HG03039 (cell line): ENCODE results near the gene KIFC1.

Source experiments
- ATAC-seq: cut with Tn5 transposase; IDR thresholded peaks from one replicate; pipeline ENCODE4 v1.9.1; 2021; ENCODE audit warnings: mild to moderate bottlenecking, moderate library complexity; ENCODE audit not compliant: unreplicated experiment

The KIFC1 gene

DNA sequence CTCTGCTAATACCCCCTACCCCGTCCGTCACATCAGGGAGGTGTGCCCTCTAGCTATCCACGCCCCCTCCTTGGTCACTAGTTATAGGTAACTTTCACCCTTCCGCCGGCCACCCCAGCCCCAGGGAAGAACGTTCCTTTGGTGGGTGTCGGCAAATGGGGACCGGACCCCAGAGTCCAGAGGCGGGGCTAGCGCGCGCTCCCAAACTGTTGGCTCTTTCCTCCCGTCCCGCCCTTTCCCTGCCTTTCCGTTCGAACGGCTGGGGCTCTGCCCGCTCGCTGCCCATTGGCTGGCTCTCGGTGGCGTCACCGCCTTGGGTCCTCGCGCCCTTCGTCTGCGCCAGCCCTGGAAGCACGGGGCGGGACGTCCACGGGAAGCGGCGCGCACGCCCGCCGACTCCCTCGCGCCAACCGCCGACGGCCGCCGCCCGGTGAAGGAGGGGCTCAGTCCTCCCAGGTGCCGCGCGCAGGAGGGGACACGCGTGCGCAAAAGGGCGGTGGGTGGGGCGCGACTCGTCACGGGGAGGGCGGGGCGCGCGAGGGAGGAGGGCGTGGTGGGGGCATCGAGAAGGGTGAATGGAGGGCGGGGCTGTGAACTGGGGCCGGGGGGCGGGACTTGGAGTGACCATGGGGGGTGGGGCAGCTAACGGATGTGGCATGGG is 18.6 kb downstream of the KIFC1 start:
- ATAC-seq = peak; percentile 71

DNA sequence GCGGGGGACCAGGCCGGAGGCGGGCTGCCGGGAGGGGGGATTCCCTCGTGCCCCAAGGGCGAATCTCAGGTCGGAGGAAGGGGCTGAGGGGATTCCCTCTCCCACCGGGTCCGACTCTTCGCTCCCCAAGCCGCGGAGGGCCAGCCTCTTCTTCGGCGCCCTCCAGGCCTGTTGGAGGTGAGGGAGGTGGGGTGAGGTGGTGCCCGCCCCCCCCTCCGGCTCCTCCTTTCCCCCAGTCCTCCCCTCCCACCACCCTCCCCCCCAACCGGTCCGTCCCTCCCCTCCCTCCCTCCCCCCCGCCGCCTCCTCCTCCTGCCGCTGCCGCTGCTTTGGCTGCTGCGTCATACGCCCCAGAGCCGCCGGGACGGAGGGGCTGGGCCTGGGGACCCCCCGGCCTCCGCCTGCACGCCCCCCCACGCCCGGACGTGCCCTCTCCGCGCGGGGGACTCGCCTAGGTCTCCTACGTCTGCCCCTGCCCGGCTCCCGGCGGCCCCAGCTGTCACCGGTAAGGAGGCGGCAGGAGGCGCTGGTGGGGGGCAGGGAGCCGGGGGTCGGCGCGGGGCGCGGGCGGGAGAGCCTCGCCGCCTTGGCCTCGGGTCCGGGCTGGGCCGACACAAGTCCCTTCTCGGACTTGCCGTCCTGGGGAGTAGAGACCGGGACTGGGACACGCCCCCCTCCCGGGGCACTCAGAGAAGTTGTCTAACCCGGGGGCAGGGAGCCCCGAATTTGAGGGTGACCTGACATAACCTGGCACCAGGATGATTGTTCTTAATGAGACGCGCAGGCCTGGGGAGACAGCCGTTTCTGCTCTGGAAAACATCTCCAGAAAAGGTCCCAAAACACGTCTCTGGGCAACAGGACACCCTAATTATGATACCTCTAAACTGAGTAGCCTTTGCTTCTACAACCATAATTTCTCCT is 19.3 kb downstream of the KIFC1 start, which contains the start of gene PHF1:
Gene PHF1, plus strand, starts transcription at position 304 of the 921 bp plus-strand sequence. CDS start 1,250 bp downstream, outside the sequence.
- peak; percentile 31 for ATAC-seq

DNA sequence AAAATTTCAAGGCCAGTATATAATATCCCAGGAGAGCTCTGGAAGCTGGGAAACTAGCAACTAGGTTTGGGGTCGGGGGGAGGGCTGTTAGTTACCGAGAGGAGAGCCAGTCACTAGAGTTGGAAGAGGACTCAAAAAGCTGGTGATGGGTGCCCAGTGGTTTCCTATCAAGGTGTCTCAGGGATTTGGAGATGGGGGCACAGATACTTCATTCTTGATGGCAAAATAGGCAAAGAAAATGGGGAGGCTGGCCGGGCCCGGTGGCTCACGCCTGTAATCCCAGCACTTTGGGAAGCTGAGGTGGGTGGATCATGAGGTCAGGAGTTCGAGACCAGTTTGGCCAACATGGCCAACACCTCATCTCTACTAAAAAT is 20.0 kb downstream of the KIFC1 start:
- no peak for ATAC-seq

DNA sequence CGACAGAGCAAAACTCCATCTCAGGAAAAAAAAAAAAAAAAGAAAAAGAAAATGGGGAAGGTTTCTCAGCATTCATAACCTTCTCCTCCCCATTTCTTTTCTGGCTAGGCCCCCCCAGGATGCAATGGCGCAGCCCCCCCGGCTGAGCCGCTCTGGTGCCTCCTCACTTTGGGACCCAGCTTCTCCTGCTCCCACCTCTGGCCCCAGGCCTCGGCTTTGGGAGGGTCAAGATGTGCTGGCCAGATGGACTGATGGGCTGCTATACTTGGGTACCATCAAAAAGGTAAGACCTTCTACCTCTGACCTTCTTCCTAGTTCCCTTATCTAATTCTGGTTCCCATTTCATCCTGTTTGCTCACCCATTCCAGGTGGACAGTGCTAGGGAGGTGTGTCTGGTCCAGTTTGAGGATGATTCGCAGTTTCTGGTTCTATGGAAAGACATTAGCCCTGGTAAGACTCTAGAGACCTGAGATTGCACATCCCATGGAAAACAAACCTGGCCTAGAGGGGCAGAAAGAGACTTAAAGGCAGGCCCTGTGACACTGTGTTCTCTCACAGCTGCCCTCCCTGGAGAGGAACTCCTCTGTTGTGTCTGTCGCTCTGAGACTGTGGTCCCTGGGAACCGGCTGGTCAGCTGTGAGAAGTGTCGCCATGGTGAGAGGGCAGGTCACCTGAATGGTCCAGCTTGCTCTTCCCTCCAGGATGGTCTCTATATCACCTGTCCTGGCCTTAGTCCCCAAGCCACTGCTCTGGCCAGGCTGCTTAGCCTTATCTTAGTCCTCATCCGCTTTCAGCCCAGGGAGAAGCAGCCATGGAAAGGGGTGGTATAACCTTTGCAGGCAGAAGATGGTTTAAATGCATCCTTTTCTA is 20.8 kb downstream of the KIFC1 start:
- ATAC-seq = no peak

DNA sequence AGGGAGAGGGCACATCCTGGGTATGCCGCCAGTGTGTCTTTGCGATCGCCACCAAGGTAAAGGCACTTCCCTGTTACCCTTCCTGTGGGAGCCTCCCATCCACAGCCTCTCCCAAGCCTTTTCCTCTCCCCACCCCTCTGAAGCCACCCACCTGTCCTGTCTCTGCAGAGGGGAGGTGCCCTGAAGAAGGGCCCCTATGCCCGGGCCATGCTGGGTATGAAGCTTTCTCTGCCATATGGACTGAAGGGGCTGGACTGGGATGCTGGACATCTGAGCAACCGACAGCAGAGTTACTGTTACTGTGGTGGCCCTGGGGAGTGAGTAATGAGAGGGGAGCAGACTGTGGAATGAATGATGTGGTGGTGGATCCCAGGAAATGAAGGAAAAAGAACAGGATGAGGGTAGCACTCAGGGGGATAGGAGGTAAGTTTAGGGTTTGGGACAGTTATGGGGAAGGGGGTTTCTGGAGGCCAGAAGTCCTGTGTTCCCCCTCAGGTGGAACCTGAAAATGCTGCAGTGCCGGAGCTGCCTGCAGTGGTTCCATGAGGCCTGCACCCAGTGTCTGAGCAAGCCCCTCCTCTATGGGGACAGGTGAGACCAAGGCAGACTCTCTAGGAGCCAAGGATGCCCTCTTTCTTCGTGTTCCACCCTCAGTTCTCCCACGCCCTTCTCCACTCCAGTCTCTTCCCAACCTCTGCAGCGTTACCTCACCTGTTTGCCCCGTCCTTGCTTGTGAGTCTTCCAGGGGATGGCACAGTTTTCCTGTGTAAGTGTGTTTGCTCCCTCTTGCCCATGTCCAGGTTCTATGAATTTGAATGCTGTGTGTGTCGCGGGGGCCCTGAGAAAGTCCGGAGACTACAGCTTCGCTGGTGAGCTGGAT is 21.9 kb downstream of the KIFC1 start:
- ATAC-seq = no peak

DNA sequence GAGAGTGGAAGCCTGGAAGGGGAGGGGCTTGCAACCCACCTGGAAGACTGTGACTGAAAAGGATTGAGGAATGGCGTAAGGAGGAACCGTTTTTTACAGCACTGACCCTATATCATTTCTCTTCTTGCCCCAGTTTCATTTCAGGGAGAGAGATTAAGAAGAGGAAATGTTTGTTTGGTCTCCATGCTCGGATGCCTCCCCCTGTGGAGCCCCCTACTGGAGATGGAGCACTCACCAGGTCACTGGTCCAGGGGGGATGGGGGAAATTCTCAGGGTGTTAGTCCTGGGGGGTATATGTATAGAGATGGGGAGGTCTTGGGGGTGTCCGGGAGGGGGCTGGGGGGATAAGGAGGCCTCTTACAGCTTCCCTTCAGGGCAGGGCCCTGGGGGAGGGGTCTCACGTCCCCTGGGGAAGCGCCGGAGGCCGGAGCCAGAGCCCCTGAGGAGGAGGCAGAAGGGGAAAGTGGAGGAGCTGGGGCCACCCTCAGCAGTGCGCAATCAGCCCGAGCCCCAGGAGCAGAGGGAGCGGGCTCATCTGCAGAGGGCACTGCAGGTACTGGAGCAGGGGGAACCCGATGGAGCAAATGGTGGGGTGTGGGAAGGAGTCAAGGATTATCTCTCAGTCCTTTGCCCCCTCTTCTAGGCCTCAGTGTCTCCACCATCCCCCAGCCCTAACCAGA is 23.1 kb downstream of the KIFC1 start:
- no peak for ATAC-seq

DNA sequence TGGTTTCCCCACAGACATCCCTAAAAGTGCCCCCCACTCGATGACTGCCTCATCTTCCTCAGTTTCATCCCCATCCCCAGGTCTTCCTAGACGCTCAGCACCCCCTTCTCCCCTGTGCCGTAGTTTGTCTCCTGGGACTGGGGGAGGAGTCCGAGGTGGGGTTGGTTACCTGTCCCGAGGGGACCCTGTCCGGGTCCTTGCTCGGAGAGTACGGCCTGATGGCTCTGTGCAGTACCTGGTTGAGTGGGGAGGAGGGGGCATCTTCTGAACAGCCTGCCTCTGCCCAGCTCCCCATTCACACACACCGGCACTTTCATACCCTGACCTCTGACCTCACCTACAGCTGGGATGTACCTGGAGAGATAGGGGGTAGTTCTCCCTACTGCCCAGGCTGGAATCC is 24.2 kb downstream of the KIFC1 start:
- no peak for ATAC-seq

DNA sequence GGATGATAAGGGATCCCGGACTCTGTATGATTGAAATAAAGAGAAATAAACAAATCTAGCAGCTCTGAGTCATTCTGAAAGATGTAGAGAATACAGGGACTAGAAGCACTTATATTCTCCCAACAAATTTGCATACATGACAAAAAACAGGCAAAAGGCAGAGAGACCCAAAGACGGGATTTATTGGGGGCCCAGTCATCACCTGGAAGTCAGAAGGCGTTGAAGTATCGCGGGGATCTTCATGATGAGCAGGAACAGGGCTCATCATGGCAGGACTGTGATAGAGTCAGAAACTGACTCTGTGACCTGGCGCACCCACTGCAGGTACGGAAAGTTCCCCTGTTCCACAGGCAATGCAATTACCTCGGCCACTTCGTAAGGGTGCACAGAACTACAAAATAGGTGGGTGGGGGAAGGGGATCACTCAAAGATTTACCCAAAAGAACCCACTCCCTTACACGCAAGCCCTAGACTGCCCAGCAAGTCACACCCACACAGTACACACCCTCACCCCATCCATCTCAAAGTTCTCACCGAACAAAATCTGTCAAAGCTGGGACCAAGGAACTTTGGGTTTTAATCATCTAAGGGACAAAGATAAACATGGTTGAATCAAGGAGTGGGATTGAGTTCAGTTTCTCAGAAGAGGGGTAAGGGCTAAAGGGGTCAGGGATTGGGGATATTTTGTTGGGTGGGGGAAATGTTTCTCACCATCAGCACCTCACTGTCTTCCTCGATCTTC is 24.9 kb downstream of the KIFC1 start:
- ATAC-seq = no peak

DNA sequence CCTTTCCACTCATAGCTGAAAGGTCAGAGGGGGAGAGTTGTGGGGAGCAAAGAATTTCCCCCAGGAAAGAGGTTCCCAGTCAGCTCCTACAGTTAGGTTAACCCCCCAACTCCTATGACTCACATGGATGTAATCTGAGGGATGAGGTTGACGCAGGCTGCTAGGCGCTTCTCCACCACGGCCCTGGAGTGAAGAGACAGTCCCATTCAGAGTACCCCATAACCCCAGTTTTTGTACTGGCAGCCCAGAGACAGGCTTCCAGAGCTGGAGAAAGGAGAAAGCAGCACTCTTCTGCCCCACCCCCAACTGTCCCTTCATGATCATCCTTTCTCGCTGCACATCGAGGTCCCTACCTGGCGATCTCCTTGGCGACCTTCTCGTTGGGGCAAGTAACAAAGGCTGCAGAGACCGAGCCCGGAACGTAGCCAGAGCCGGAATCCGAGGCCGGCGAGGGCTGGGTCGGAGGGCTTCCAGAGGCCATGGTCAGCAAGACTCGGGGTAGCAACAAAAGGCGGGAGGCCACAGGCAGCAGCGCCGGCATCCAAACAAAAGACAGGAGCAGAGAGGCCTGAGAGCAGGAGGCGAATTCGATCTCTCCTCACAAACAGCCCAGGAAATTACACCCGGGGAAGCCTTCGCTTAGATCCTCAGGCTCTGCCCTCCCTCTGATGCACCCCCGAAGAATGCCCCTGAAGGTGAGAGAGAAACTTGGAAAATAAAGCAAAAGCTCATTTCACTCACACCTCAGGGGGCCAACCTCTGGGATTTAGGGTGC is 25.7 kb downstream of the KIFC1 start:
- ATAC-seq = no peak

DNA sequence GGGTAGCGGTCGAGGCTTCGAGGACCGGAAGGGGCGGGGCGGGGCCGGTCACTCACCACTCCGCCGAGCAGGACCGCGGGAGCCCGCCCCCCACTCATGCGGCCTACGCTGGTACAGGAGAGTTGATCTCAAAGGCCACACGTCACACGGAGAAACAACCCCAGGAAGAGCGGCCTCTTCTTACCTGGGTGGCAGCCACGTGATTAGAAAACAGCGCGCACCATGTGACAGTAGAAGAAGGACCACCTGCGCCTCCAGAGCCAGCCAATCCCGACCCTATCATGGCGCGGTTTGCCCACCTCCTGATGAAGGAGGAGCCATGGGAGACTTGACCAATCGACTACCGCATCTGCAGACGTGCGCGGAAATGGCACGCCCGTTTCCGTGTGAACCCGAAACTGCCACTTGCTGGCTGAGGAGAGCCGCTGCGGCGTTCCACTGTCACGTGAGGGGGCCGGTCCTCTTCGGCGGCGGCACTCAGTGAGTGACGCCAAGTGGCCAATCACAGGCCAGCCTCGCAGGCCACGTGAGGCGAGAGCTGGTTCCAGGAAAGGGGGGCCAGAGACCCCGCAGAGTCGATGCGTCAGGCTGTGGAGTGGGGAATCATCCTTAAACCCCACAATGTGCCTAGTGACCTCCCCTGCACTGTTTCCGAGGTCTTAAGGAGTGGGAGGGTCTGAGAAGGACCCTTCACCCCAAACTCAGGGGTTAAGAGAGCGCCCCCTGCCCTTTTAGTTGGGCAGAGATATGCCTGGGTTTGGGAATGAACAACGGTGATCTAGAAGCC is 26.5 kb downstream of the KIFC1 start, which contains the start of gene CUTA:
Gene CUTA, minus strand, starts transcription at position 205 of the 787 bp plus-strand sequence. Its CDS starts 107 bp downstream, at position 98.
- ATAC-seq = peak; percentile 78

DNA sequence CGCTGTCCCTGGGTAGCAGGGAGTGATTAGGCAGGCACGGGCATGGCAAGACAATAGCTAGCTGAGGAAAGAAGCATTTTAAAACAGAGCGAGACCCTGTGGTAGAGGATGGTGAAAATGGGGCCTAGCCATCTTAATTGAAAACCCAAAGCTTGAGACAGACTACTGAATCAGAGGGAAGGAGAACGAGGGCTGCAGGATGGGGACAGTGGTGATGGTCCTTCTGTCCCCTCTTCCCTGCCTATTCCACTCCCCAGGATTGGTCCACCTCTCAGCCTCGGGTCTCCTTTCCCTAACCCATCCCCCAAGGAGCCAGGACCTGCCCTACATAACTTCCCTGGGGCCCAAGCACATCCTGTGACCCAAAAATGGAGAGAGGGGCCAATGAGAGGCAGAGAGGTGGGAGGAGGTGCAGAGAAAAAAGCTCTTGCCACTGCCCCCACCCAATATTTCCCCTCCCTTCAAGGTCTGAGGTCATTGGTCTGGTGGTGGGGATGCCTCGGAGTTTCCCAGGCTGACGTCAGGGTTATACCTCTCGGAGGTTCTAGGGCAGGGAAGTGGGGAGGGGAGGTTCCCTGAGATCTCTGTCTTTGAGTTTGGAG is 27.2 kb downstream of the KIFC1 start:
- ATAC-seq = no peak

DNA sequence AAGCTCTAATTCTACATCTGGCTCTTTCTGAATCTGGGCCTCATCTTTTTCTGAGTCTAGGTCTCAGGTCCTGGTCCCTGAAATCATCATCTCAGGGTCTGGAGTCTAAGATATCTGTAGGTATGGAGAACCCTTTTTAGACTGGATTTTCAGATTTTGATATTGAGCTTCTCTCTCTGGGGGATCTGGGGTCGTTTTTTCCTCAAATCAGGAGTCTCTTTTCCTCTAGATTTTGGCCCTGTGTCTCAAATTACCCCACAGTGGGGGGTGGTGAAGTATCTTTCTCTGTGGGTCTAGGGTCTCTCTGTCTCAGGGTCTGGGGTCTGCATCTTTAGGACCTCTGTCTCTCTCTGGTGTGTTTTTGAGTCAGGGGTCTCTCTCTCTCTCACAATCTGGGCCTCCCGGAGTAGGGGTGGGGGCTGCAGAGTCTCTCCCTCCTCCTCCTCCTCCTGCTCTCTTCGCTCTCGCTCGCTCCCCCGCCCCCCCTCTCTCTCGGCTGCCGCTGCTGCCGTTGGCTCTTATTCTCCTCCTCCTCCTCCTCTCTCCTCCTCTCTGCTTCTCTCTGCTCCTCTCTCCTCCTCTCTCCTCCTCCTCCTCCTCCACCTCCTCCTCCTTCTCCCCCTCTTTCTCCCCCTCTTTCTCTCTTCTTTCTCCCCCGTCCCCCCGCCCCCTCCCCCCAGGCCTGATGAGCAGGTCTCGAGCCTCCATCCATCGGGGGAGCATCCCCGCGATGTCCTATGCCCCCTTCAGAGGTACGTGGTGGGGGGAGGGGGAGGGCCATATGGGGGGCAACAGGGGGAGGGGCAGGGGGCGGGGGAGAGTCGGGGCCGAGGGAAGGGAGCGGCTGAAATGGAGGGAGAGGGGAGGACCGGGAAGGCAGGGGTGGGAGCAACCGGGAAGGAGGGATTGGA is 28.2 kb downstream of the KIFC1 start, which contains the start of gene SYNGAP1:
Gene SYNGAP1, plus strand, starts transcription at position 486 of the 911 bp plus-strand sequence. Its CDS starts 200 bp downstream, at position 686.
- no peak for ATAC-seq

DNA sequence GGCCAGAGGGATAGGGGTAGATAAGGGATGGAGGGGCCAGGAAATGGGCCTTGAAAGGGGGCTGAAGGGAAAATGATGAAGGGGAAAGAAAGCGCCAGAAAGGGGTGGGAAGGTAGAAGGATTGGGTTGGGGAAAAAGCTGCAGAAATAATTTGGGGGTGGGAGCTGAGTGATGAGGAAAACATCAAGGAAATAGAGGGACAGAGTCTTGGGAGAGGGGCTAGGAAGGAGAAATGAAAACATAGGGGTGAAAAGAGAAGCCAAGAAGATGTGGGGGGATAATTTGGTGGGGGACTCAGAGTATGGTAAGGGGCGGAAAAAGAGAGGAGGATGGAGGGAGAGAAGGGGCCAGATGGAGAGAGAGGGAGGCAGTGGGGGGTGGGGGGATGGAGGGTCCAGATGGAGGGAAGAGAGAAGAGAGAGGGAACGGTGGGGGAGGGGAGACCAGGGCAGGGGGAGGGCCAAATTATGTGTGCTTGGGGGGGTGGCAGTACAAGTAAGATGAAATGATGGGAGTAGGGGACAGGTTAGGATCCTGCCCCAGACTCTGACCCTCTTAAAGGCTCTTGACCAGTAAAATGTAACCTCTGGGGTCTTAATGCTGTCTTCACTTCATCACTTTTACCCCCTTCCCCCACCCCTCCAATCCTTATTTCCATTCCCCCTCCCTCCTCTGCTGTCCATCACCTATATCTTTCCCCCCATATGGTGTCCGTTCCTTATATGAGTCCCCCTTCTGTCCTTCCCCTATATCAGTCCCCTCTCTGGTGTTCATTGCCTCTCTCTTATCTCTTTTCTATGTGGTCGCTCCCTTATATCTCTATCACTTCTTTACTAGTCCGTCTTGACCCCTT is 29.1 kb downstream of the KIFC1 start:
- no peak for ATAC-seq

DNA sequence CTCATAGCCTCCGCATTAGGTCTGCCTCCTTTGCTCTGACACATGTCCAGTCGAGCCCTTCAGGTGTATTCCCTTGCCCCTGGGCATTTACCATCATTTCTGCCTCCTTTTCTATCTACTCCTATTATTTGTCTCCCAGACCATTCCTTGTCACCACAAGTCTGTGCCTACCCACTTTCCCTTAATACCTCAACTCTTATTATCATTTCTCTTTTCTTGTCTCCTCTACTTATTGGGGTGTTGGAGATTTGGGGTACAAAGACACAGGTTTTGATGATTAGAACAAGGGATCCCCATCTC is 29.7 kb downstream of the KIFC1 start:
- no peak for ATAC-seq

DNA sequence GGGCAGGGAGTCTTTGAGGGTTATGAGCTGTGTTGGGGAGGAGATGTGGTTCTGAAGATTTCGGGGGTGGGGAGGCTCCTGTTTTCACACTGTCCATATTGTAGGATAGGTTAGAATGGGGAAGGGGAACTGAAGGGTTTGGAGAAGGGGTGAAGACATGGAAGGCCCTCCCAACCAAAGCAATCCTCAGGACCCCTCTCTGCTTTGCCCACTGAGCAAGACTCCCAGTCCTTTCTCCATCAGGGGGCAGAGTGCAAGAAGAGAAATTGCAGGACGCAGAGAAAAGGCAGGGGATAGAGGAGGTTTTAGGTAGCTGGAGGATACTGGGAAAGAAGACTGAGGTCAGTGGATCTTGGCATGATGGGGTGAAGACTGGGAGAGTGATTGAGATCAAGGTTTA is 32.2 kb downstream of the KIFC1 start:
- no peak for ATAC-seq
